DMS53 (cell line): ENCODE measurements around the gene TDRD9.
A peak's percentile ranks its signal among the peaks of the same experiment; 100 is the strongest.

Source experiments
- DNase-seq: peaks from one replicate; lab custom pipeline; 2025; lab: John Stamatoyannopoulos, UW

The TDRD9 gene

GRCh38 chr14:104090071-104090748 lies 162.0 kb downstream of the TDRD9 start:
- no peak for DNase-seq

DNA sequence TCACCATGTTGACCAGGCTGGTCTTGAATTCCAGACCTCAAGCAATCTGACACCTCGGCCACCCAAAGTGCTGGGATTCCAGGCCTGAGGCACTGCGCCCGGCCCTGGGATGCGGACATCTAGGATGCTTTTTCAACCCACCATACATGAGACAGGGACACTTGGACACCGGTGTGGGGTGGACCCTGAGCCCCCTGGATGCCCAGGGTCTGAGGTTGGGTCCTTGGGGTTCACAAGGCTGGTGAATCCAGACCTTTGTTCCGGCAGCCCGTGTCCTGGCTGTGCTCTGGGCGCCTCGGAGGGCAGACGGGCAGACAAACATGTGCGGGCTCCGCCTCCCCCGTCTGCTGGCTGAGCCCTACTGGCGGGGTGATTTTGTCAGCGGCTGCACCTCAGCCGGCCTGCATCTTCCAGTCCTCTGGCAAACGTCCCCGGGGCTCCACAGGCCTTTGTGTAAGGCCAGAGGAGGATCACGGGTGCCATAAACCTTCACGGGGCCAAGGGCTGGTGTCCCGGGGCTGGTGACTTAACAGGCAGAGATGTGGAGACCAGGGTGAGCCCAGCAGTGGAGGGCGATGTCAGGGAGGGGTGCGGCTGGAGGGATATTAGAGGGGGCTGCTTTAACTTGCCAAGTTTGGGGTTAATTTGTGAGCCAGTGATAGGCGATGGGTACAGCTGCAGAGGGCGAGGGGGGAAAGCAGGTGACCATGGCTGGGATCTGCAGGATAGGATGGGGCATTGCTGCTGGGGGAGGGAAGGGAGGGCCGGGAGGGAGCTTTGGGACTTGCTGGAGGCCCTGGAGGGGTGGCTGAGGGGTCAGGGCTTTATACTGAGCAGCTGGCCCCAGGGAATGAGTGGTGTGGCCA lies 163.0 kb downstream of the TDRD9 start:
- no peak for DNase-seq

GRCh38 chr14:104091927-104092771 lies 163.9 kb downstream of the TDRD9 start:
- DNase-seq = no peak

DNA sequence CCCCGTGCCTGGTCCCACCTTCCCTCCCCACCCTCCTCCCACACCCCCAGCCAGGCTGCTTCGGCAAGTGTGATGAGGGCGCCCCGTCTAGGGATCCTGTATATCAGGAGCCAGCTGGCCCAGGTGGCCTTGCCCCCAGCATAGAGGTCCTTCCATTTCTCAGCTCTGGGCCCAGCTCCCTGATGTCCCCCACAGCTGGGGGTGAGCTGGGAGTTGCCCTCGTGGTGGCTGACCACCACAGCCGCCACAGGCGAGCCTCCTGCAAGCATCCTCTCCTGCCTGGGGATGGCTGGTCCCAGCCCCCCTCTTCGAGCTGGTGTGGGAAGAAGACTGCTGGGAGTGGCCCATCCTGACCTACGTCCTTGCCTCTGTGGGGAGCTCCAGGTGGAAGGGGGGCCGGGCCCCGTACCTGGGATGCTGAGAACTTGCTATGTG lies 164.7 kb downstream of the TDRD9 start:
- DNase-seq = no peak

- DNase-seq = no peak
Measured at GRCh38 chr14:104093366-104094055, 165.3 kb downstream of the TDRD9 start.

DNA sequence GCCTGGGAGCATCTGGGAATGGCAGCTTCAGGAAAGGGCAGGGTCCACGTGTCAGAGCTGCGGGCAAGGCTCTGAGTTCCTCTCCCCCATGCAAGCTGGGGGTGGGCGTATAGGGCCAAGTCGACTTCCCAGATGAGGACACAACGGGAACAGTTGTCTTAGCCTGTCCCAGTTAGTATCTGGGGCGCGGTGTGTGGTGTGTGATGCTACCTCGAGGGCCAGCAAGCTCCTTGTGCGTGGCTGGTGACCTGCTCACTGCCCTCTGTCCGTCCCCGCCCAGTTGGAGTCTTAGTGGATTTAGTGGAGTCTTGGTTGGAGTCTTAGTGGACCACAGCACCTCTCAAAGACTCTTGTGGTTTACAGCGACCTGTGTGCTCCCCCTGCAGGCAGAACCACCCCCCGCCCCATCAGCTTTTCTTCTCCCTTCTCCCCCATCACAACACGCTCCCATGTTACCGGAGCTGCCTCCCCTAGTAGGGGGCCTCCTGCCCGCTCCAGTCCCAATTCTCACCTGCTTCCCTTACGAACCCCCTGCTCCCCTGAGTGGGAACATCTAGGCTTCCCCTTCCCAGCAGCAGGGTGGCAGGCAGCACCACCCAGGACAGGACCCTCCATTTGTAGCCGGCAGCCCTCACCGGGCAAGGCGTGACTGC lies 165.9 kb downstream of the TDRD9 start:
- no peak for DNase-seq

DNA sequence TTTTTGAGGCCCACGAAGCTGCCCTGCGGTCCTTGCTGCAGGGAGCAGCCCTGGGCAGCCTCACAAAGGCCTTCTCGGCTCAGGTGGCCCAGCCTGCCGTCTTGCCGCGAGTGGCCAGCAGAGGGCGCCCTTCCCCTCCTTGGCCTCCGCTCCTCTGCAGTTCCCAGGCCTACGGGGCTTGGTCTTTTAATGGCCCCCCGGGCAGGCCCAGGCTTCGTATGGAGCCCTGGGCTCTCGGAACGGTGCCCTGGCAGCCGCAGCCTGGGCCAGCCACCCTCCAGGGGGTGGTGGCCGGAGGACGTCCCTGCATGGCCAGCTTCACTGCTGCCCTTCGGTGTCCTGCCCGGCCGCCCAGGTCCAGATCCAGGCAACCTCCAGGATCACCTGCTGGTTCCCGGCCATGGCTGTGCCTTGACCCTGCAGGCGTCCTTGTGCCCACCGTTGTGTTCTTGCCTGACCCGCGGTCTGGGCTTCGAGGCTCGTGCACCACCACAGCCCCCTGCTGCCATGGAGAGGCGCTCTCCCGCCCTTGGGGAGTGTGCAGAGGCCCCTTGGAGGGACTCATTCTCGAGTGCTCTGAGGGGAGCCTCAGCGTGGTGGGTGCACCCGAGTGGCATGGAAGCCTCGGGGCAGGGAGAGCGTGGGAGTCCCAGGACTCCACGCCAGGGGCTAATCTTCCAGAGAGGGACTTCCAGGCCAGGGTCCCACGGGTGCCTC lies 166.6 kb downstream of the TDRD9 start:
- DNase-seq = peak; percentile 46

GRCh38 chr14:104095426-104096310 lies 167.4 kb downstream of the TDRD9 start:
- DNase-seq = no peak

- DNase-seq = no peak
Measured at GRCh38 chr14:104096318-104096717, 168.1 kb downstream of the TDRD9 start.

- no peak for DNase-seq
Measured at GRCh38 chr14:104096751-104097700, 168.8 kb downstream of the TDRD9 start.

DNA sequence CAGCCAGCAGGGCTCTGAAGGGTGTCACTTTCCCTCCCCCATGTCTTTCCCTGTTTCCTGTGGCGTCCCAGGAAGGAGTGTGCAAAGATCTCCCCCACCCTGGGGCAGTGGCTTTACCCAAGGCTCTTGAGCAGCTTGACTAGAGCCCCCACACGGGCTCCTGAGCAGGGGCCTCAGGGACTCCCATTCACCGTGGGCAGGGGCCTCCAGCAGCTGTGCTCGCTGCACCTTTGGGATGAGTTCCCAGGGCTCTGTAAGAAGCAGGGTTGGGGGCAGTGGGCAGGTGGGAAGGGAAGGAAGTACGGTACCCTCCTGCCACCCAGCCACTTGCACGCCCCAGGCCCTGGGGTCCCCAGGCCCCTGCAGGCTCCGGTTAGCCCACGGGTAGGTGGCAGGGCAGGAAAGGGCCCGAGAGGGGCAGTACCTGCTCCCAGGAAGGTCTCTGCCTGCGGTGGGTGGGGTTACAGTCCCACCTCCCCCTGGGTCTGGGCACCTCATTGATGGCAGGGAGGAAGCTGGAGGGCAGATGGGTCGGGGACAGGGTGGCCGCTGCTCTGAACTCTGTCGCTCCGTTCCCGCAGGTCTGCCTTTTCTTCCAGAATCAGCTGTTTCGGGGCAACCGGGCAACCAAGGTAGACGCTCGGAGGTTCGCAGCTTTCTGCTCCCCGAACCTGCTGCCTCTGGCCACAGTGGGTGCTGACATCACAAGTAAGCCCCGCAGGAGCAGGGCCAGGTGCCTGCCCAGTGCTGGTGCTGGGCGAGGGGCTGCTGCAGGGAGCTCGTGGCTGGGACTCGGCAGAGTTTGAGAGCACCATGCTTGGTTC lies 170.2 kb downstream of the TDRD9 start:
- no peak for DNase-seq

GRCh38 chr14:104099096-104100041 lies 171.1 kb downstream of the TDRD9 start:
- no peak for DNase-seq

DNA sequence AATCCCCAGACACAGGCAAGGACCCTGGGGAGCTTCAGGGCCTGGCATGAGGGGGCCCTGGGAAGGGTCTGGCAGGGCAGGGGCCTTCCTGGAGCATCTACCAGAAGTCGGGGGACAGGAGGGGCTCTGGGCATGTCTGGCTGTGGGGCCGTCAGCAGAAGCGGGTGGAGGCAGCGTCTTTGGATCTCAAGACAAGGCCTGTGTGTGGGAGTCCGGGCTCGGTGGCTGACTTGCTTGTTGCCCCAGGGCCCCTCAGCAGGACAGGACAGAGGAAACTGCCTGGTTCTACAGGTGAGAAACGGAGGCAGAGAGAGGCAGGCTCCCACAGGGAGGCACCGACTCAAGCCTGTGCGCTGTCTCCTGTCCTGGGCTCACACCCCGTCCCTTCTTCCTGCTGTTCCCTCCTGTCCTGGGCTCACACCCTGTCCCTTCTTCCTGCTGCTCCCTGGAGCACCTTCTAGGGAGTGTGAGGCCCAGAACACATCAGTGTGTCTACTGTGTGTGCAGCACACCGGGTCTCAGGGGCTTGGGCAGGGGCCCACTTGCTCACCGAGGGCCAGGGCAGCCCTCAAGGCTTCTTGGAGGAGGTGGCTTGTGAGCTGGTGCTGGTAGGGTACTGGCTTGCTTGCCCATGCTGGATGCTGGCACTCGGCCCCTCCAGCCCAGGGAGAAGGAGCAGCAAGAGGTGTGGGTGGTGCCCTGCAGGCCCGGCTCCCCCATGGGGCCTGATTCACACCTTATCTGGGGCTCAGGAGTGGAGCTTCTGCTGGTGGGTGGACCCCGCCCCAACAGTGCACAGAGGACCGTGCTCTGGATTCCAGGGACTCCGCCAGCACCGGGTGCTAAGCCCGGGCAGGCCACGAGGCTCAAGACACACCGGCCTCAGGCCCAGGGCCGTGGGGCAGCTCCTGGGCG lies 172.2 kb downstream of the TDRD9 start:
- no peak for DNase-seq

- DNase-seq = no peak
Measured at GRCh38 chr14:104101086-104101621, 172.9 kb downstream of the TDRD9 start.
